Measurements from ENCODE around the gene JKAMP.

JKAMP gene

GRCh38 chr14:59507063-59507751 is 22.9 kb downstream of the JKAMP start:
- H3K4me1 ChIP-seq (ENCODE audit: control insufficient read depth, insufficient read depth, low read length) = no peaks in the 10 kb centered on the region

GRCh38 chr14:59507752-59508103 is 23.4 kb downstream of the JKAMP start:
- no peak overlapping the region for H3K27ac ChIP-seq (ENCODE audit: insufficient read depth, low read depth, low read length, poor library complexity, severe bottlenecking)
- no peak overlapping the region for H3K4me3 ChIP-seq (ENCODE audit: insufficient read depth, low read depth, low read length)
- H3K9me3 ChIP-seq (ENCODE audit: control insufficient read depth, low read length) = no peaks in the 10 kb centered on the region
- WGBS, 2 experiments = 90 to 92% methylated on average over 3 of the region's 3 CpGs
- H3K4me1 ChIP-seq (ENCODE audit: control insufficient read depth, insufficient read depth, low read length) = no peaks in the 10 kb centered on the region
- H3K27me3 ChIP-seq (ENCODE audit: control insufficient read depth, insufficient read depth, low read length, poor library complexity, severe bottlenecking) = no peaks in the 10 kb centered on the region
- H3K36me3 ChIP-seq (ENCODE audit: control insufficient read depth, insufficient read depth, low read length) = no peaks in the 10 kb centered on the region

More at GRCh38 chr14:59507063-59507751, 22.9 kb downstream of the JKAMP start:
- Histone ChIP-seq H3K9me3 (ENCODE audit: control insufficient read depth, low read length) (no peaks in the 10 kb centered on the region), H3K4me3 (ENCODE audit: insufficient read depth, low read depth, low read length) (no peak overlapping the region), H3K27me3 (ENCODE audit: control insufficient read depth, insufficient read depth, low read length, poor library complexity, severe bottlenecking) (no peaks in the 10 kb centered on the region), H3K27ac (ENCODE audit: insufficient read depth, low read depth, low read length, poor library complexity, severe bottlenecking) (no peak overlapping the region), H3K36me3 (ENCODE audit: control insufficient read depth, insufficient read depth, low read length) (no peaks in the 10 kb centered on the region)

DNA sequence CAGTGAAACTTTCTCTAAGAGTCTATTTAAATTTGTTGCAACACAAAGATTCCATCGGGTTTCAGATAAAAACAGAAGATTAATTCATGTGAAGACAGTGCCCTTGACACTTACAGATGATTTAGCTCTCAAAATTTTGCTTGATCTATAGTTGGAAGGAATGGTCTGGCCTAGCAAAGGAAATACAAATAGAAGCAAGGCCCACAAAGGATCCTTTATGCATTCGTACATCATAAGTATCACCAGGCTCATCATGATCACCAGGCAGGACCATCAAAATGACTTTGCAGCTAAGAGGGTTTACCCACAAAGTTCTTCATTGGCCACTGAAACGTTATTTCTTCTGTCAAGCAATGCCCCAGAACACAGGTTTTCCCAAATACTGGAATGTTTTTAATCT is 24.8 kb downstream of the JKAMP start:
- H3K27ac ChIP-seq (ENCODE audit: insufficient read depth, low read depth, low read length, poor library complexity, severe bottlenecking) = no peak overlapping the region
- no peaks in the 10 kb centered on the region for H3K4me1 ChIP-seq (ENCODE audit: control insufficient read depth, insufficient read depth, low read length)
- no peak overlapping the region for H3K4me3 ChIP-seq (ENCODE audit: insufficient read depth, low read depth, low read length)
- H3K27me3 ChIP-seq (ENCODE audit: control insufficient read depth, insufficient read depth, low read length, poor library complexity, severe bottlenecking) = no peaks in the 10 kb centered on the region
- H3K36me3 ChIP-seq (ENCODE audit: control insufficient read depth, insufficient read depth, low read length) = no peaks in the 10 kb centered on the region
- 85 to 87% methylated on average over 3 of the region's 3 CpGs for whole genome bisulfite sequencing, 2 experiments
- H3K9me3 ChIP-seq (ENCODE audit: control insufficient read depth, low read length) = no peaks in the 10 kb centered on the region

DNA sequence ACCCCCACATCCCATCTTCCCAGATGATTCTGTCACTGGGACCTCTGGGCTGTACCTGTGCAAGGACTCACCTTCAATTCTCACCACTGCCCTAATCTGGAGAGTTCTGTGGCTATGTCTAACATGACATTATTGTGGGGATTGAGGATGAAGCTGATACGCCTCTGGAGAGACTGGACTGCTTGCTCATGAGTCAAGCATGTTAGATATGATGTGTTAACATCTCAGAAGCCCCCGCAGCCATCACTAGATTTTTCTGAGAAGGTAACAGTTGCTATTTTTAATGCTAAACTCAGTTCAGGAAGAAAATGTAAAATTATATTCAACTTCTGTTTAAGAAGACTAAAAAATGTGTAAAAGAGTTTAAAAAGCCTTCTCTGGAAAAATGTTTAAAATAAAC is 25.7 kb downstream of the JKAMP start:
- H3K27me3 ChIP-seq (ENCODE audit: control insufficient read depth, insufficient read depth, low read length, poor library complexity, severe bottlenecking) = no peaks in the 10 kb centered on the region

GRCh38 chr14:59510966-59511365 is 26.6 kb downstream of the JKAMP start:
- Histone ChIP-seq H3K9me3 (ENCODE audit: control insufficient read depth, low read length) (no peaks in the 10 kb centered on the region), H3K4me3 (ENCODE audit: insufficient read depth, low read depth, low read length) (no peak overlapping the region), H3K4me1 (ENCODE audit: control insufficient read depth, insufficient read depth, low read length) (no peaks in the 10 kb centered on the region), H3K27me3 (ENCODE audit: control insufficient read depth, insufficient read depth, low read length, poor library complexity, severe bottlenecking) (no peaks in the 10 kb centered on the region), H3K36me3 (ENCODE audit: control insufficient read depth, insufficient read depth, low read length) (no peaks in the 10 kb centered on the region), H3K27ac (ENCODE audit: insufficient read depth, low read depth, low read length, poor library complexity, severe bottlenecking) (no peak overlapping the region)
- 74 to 86% methylated on average over 3 of the region's 3 CpGs for WGBS, 2 experiments

More for the DNA sequence above, 25.7 kb downstream of the JKAMP start:
- Histone ChIP-seq H3K9me3 (ENCODE audit: control insufficient read depth, low read length) (no peaks in the 10 kb centered on the region), H3K4me1 (ENCODE audit: control insufficient read depth, insufficient read depth, low read length) (no peaks in the 10 kb centered on the region), H3K4me3 (ENCODE audit: insufficient read depth, low read depth, low read length) (no peak overlapping the region), H3K36me3 (ENCODE audit: control insufficient read depth, insufficient read depth, low read length) (no peaks in the 10 kb centered on the region), H3K27ac (ENCODE audit: insufficient read depth, low read depth, low read length, poor library complexity, severe bottlenecking) (no peak overlapping the region)
- WGBS, 2 experiments = 96 to 100% methylated on average over 2 of the region's 2 CpGs

GRCh38 chr14:59511916-59512575 is 27.7 kb downstream of the JKAMP start:
- Histone ChIP-seq H3K27ac (ENCODE audit: insufficient read depth, low read depth, low read length, poor library complexity, severe bottlenecking) (peak overlapping the region; percentile 26), H3K4me1 (ENCODE audit: control insufficient read depth, insufficient read depth, low read length) (no peaks in the 10 kb centered on the region), H3K36me3 (ENCODE audit: control insufficient read depth, insufficient read depth, low read length) (no peaks in the 10 kb centered on the region), H3K4me3 (ENCODE audit: insufficient read depth, low read depth, low read length) (no peak overlapping the region), H3K27me3 (ENCODE audit: control insufficient read depth, insufficient read depth, low read length, poor library complexity, severe bottlenecking) (no peaks in the 10 kb centered on the region), H3K9me3 (ENCODE audit: control insufficient read depth, low read length) (no peaks in the 10 kb centered on the region)
- 72 to 75% methylated on average over 4 of the region's 4 CpGs for WGBS, 2 experiments

- Histone ChIP-seq H3K9me3 (ENCODE audit: control insufficient read depth, low read length) (no peaks in the 10 kb centered on the region), H3K27ac (ENCODE audit: insufficient read depth, low read depth, low read length, poor library complexity, severe bottlenecking) (no peak overlapping the region), H3K4me1 (ENCODE audit: control insufficient read depth, insufficient read depth, low read length) (no peaks in the 10 kb centered on the region), H3K4me3 (ENCODE audit: insufficient read depth, low read depth, low read length) (no peak overlapping the region), H3K36me3 (ENCODE audit: control insufficient read depth, insufficient read depth, low read length) (no peaks in the 10 kb centered on the region), H3K27me3 (ENCODE audit: control insufficient read depth, insufficient read depth, low read length, poor library complexity, severe bottlenecking) (no peaks in the 10 kb centered on the region)
- WGBS, 2 experiments = 100% methylated on average over 2 of the region's 3 CpGs; no CpG with 5 or more reads in 1 of the 2 experiments
These were observed 35.9 kb downstream of the JKAMP start for GRCh38 chr14:59520224-59520623.

GRCh38 chr14:59529189-59529588 is 44.9 kb downstream of the JKAMP start:
- 78% methylated on average over 2 of the region's 2 CpGs for WGBS, 2 experiments
- Histone ChIP-seq H3K9me3 (ENCODE audit: control insufficient read depth, low read length) (no peaks in the 10 kb centered on the region), H3K27me3 (ENCODE audit: control insufficient read depth, insufficient read depth, low read length, poor library complexity, severe bottlenecking) (no peaks in the 10 kb centered on the region), H3K4me3 (ENCODE audit: insufficient read depth, low read depth, low read length) (no peak overlapping the region), H3K27ac (ENCODE audit: insufficient read depth, low read depth, low read length, poor library complexity, severe bottlenecking) (no peak overlapping the region), H3K4me1 (ENCODE audit: control insufficient read depth, insufficient read depth, low read length) (no peaks in the 10 kb centered on the region), H3K36me3 (ENCODE audit: control insufficient read depth, insufficient read depth, low read length) (no peaks in the 10 kb centered on the region)

DNA sequence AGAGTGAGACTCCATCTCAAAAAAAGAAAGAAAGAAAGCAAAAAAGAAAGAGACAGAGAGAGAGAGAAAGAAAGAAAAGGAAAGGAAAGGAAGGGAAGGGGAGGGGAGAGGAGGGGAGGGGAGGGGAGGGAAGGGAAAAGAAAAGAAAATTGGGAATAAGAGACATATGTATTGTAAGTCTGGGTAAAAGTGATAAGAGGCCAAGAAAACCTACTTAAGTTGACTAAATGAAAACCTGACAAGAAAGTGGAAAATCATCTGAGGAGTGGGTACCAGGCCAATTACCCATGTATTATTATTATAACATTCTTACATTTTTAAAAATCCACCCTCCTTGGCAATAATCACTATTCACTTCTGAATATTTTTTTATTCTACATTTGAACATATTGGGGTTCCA is 46.0 kb downstream of the JKAMP start:
- Histone ChIP-seq H3K27me3 (ENCODE audit: control insufficient read depth, insufficient read depth, low read length, poor library complexity, severe bottlenecking) (no peaks in the 10 kb centered on the region), H3K4me3 (ENCODE audit: insufficient read depth, low read depth, low read length) (no peak overlapping the region), H3K4me1 (ENCODE audit: control insufficient read depth, insufficient read depth, low read length) (no peaks in the 10 kb centered on the region), H3K36me3 (ENCODE audit: control insufficient read depth, insufficient read depth, low read length) (no peaks in the 10 kb centered on the region), H3K9me3 (ENCODE audit: control insufficient read depth, low read length) (no peaks in the 10 kb centered on the region), H3K27ac (ENCODE audit: insufficient read depth, low read depth, low read length, poor library complexity, severe bottlenecking) (no peak overlapping the region)

DNA sequence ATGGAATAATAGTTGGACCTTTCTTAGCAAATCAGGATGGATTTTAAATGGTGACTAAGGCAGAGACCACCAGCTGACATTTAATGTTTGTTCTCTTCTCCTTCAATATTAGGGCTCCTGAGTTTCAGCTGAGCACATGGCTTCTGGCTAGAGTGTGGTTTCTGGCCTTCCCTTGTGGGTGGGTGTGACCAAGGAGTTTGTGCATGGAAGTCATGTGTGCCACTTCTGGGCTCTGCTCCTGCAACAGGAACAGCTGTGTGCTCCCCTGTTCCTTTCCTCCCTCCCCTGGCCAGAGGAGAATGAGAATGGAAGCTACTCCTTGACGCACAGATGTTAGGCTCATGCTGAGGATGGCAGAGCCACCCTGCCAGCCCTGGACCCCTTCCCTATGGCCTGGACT is 48.1 kb downstream of the JKAMP start:
- Histone ChIP-seq H3K36me3 (ENCODE audit: control insufficient read depth, insufficient read depth, low read length) (no peaks in the 10 kb centered on the region), H3K4me1 (ENCODE audit: control insufficient read depth, insufficient read depth, low read length) (no peaks in the 10 kb centered on the region), H3K27me3 (ENCODE audit: control insufficient read depth, insufficient read depth, low read length, poor library complexity, severe bottlenecking) (no peaks in the 10 kb centered on the region), H3K9me3 (ENCODE audit: control insufficient read depth, low read length) (no peaks in the 10 kb centered on the region), H3K4me3 (ENCODE audit: insufficient read depth, low read depth, low read length) (no peak overlapping the region), H3K27ac (ENCODE audit: insufficient read depth, low read depth, low read length, poor library complexity, severe bottlenecking) (no peak overlapping the region)
- WGBS, 2 experiments = 94% methylated on average over 1 of the region's 1 CpG

Measured in ectodermal cell (in vitro differentiated cells).